GM18867 (cell line): ENCODE results near the gene TMEM169.
"Not testable (repeated sequence)": the region's sequence is repeated elsewhere in the genome, so short reads cannot be mapped to it uniquely, and the experiment has no call there.

ENCODE experiments used
- ATAC-seq: cut with Tn5 transposase; IDR thresholded peaks from one replicate; pipeline ENCODE4 v1.9.1; 2021; ENCODE audit warnings: mild to moderate bottlenecking, moderate library complexity; ENCODE audit not compliant: unreplicated experiment

TMEM169 gene

GRCh38 chr2:216130346-216130971, 48.7 kb downstream of the TMEM169 start:
- no peak for ATAC-seq

- ATAC-seq = no peak
Measured at GRCh38 chr2:216131175-216131926, 49.6 kb downstream of the TMEM169 start.

- ATAC-seq = no peak
Measured at GRCh38 chr2:216132585-216132984, 50.9 kb downstream of the TMEM169 start.

GRCh38 chr2:216133397-216133796, 51.7 kb downstream of the TMEM169 start:
- no peak for ATAC-seq

- no peak for ATAC-seq
Measured at GRCh38 chr2:216134958-216135541, 53.3 kb downstream of the TMEM169 start.

GRCh38 chr2:216139884-216140283, 58.2 kb downstream of the TMEM169 start:
- ATAC-seq = no peak

GRCh38 chr2:216141516-216141915, 59.8 kb downstream of the TMEM169 start:
- ATAC-seq = not testable (repeated sequence)

- ATAC-seq = peak; percentile 98
Measured at GRCh38 chr2:216142540-216142939, 60.8 kb downstream of the TMEM169 start.

- ATAC-seq = no peak
Measured at GRCh38 chr2:216144372-216144771, 62.7 kb downstream of the TMEM169 start.

GRCh38 chr2:216144857-216145256, 63.1 kb downstream of the TMEM169 start:
- ATAC-seq = no peak

GRCh38 chr2:216146573-216146972, 64.9 kb downstream of the TMEM169 start:
- ATAC-seq = no peak

GRCh38 chr2:216147172-216148131, 65.7 kb downstream of the TMEM169 start:
- no peak for ATAC-seq

GRCh38 chr2:216148983-216149382, 67.3 kb downstream of the TMEM169 start:
- ATAC-seq = no peak

- no peak for ATAC-seq
Measured at GRCh38 chr2:216149741-216150140, 68.0 kb downstream of the TMEM169 start.

GRCh38 chr2:216151313-216152025, 69.8 kb downstream of the TMEM169 start:
- no peak for ATAC-seq
